Stimulated activated CD8-positive, alpha-beta memory T cell treated with anti-CD3 and anti-CD28 coated beads, Interleukin-15, amount 100 ng/mL, for 4 hours (primary cell): Measurements from ENCODE around the gene MTFMT.

ENCODE experiments used
- DNase-seq, 2 donors: peaks; one replicate each; pipeline ENCODE4 v3.0.0-alpha.2; 2020; ENCODE audit warnings: low read depth in 2 of 2

Gene MTFMT

GRCh38 chr15:64987136-64987535, 42.3 kb downstream of the MTFMT start:
- no peak for DNase-seq

- no peak for DNase-seq
Measured at GRCh38 chr15:64985366-64986033, 43.9 kb downstream of the MTFMT start.

- DNase-seq = no peak
Measured at GRCh38 chr15:64982472-64982871, 47.0 kb downstream of the MTFMT start.

- no peak for DNase-seq
Measured at GRCh38 chr15:64981812-64982431, 47.5 kb downstream of the MTFMT start.

- DNase-seq = no peak
Measured at GRCh38 chr15:64979252-64979710, 50.2 kb downstream of the MTFMT start.

- DNase-seq = no peak
Measured at GRCh38 chr15:64975390-64975789, 54.0 kb downstream of the MTFMT start.

GRCh38 chr15:64970698-64971097, 58.7 kb downstream of the MTFMT start:
- no peak for DNase-seq

GRCh38 chr15:64969401-64969800, 60.0 kb downstream of the MTFMT start:
- DNase-seq = no peak

- no peak for DNase-seq
Measured at GRCh38 chr15:64961013-64961412, 68.4 kb downstream of the MTFMT start.

GRCh38 chr15:64960153-64960552, 69.3 kb downstream of the MTFMT start:
- no peak for DNase-seq

GRCh38 chr15:64959128-64959527, 70.3 kb downstream of the MTFMT start:
- no peak for DNase-seq

- no peak for DNase-seq
Measured at GRCh38 chr15:64954395-64954794, 75.0 kb downstream of the MTFMT start.

GRCh38 chr15:64951777-64952418, 77.5 kb downstream of the MTFMT start:
- DNase-seq = no peak
